GM21723 (cell line): ENCODE data around the gene EPN2.
"Not testable (repeated sequence)": the region's sequence is repeated elsewhere in the genome, so short reads cannot be mapped to it uniquely, and the experiment has no call there.

ENCODE experiments used
- ATAC-seq: cut with Tn5 transposase; IDR thresholded peaks from one replicate; pipeline ENCODE4 v1.9.1; 2021; ENCODE audit warnings: mild to moderate bottlenecking, moderate library complexity; ENCODE audit not compliant: unreplicated experiment

EPN2 gene

GRCh38 chr17:19343256-19343630, 106.1 kb downstream of the EPN2 start:
- ATAC-seq, result no peak

- no peak for ATAC-seq
These were observed 106.5 kb downstream of the EPN2 start for GRCh38 chr17:19343671-19344151.

- no peak for ATAC-seq
These were observed 107.3 kb downstream of the EPN2 start for GRCh38 chr17:19344311-19345066.

- ATAC-seq, result no peak
These were observed 107.9 kb downstream of the EPN2 start for GRCh38 chr17:19345067-19345460.

DNA sequence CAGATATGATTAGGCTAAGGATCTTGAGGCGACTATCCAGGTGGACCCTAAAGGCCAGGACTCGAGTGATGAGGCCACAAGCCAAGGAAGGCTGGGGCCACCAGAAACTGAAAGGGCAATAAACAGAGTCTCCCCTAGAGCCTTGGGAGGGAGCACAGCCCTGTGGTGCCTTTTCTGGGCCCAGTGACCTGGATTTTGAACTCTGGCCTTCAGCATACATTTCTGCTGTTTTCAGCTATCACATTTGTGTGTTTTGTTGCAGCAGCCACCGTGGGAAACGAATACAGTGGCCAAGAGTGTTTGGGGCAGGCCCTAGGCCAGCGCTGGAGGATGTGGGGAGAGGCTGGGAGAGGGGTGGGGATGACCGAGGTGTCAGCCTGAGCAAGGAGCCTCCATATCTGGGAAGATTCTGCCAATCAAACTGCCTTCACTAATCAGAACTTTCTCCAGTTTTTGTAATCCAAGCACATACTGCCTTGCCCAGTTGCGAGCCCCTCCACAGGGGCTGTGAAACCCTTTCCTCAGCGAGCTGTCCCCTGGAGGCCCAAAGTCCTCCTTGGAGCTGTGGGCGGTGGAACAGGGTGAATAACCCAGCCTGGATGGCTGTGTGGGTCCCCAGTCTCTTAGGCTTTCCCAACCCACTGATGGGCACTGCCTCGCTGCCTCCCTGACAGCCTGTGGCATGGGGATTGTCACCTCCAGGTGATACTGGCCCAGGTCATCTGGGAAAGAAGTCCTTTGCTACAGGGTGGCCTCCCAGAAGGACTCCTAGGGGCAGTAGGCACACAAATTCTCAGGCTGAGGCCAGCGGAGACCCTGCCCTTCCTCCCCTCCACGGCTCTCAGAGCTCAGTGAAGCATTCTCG, 108.6 kb downstream of the EPN2 start:
- no peak for ATAC-seq

- ATAC-seq, result no peak
These were observed 109.4 kb downstream of the EPN2 start for GRCh38 chr17:19346351-19347255.

- no peak for ATAC-seq
These were observed 110.3 kb downstream of the EPN2 start for GRCh38 chr17:19347323-19348080.

DNA sequence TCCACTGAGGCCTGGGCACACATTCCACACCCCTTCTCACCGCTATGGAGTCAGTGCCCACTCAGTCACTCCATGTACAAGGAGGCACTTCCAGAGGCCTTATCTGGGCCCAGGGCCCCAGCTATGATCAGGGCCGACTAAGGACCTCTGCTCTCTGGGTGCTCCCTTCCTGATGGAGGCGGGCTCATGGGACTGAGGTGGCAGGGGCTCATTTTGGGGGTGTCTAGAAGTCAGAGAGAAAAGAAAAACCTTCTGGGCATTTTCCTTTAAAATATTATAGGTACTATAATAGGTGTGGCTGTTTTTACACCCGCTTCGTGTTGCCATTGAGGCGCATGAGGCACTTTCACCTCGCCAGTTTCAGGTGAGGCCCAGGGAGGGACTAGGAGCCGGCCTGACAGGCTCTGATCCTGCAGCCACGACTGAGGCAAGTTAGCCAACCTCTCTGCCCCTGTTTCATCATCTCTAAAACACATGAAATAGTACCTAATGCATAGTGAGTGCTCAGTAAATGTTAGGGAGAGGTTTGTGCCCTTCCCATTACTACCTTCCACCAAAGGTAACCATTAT, 111.0 kb downstream of the EPN2 start:
- ATAC-seq, result no peak

DNA sequence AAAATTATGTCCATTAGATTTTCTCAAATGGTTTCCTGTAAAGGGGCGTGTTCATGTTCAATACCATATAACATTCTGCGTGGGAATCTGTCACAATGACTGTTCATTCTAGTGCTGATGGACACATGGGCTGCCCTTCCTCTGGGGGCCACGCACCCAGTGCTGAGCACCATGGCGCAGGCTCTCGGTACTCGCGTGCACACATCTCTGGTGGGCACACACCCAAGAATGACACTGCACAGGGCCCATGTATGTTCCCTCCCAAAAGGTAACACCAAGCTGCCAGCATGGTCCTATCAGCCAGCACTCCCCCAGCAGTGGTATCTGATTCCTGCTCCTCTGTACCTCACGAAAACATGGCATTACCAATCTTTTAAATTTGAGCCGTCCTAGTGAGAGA, 111.6 kb downstream of the EPN2 start:
- no peak for ATAC-seq

- ATAC-seq, result not testable (repeated sequence)
These were observed 116.2 kb downstream of the EPN2 start for GRCh38 chr17:19353401-19353800.

- ATAC-seq, result no peak
These were observed 117.6 kb downstream of the EPN2 start for GRCh38 chr17:19354748-19355147.

DNA sequence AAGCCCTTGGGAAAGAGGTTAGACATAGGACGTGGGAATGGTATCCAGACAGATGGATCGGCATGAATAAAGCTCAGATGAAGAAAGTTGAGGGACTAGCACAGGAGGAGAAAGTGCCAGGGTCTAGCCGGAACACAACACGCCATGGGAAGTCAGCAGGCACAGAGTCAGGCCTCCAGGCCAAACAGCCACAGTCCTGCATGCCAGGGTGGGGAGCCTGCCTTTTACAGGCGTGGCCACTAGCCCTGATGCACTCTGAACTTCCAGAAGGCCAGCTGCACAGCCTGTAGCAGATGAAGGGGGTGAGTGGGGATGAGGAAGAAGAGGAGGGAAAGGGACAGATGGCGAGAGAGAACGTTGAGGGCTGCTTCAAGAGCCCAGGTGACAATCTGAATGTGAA, 120.2 kb downstream of the EPN2 start:
- ATAC-seq, result no peak

DNA sequence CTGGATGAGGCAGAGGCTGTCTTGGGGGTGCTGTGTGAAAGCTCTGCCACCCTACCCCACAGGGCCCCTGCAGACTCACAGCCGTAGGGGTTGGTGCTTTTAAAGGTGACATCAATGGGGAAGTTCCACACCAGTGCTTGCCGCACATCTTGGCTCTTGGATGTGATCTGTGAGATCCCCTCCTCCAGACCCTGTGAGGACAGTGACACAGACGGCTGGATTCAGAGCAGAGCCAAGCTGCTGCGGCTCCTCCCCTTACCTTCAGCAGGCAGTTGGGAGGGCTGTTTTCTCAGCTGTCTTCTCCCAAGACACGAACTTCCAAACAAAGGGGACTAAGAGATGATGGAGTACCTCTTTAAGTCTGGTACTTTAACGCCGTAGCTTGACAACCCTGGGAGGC, 120.6 kb downstream of the EPN2 start:
- ATAC-seq, result no peak

DNA sequence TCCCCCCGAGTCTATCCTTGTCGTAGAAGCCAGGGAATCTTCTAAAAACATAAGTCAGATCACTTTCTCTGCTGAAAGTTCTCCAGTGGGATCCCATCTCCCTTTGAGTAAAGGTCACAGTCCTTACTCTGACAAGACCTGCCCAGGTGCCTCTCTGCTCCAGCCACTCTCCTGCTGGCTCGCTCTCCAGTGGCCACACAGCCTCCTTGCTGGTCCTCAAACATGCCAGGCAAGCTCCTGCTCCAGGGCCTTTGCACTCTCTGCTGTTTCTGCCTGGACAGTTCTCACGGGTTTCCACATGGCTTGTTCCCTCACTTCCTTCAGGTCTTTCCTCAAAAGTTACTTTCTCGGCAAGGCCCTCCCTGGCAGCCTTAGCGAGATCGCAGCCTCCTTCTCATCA, 122.0 kb downstream of the EPN2 start:
- no peak for ATAC-seq

- no peak for ATAC-seq
These were observed 122.7 kb downstream of the EPN2 start for GRCh38 chr17:19359856-19360255.

- no peak for ATAC-seq
These were observed 123.6 kb downstream of the EPN2 start for GRCh38 chr17:19360772-19361171.

GRCh38 chr17:19361326-19361725, 124.2 kb downstream of the EPN2 start:
- no peak for ATAC-seq

GRCh38 chr17:19361944-19362276, 124.7 kb downstream of the EPN2 start:
- no peak for ATAC-seq

DNA sequence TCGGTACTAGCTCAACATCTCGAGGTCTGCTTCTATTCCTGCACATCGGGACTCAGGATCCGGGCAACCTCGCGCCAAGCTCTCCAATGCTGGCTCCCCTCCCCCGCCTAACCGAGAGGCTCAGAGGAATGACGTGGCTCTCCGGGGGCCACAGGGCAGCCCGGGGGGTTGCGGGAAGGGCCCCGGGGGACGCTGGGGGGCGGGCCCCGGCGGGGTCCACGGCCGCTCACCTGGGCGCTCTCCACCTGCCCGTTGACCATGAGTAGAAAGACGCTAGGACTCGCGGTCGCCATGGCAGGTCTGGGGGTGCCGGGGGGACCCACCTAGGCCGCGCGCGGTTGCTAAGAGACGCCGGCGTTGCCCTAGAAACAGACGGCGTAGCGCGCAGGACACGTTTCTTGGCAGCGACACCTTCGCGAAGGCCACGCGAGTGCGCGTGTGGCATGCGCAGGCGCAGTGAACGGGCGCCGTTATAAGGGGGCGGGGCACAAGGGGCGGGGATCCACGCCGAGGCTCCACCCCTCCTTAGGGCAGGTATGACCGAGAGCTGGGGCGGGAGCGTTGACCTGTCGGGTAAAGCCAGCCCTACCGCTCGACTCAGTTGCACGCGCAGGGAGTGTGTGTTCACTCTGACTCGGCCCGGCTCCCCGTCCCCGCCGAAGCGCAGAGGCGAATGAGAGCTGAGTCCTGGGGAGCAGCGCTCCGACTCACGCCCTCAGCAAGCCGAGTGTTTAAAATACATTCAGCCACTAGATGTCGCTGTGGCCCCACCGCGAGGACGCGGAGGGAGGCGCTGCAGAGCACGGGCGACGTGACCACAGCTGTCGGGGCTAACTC, 125.3 kb downstream of the EPN2 start, which contains the start of gene B9D1:
TSS of gene B9D1 (minus strand) at position 447 of the 837 bp plus-strand sequence. CDS start at position 293, 154 bp downstream.
- peak; percentile 83 for ATAC-seq
